AG09319 (cell line): ENCODE results near the gene USP17L13.
"Not testable (repeated sequence)": the region's sequence is repeated elsewhere in the genome, so short reads cannot be mapped to it uniquely, and the experiment has no call there.

Experiments
- DNase-seq: peaks from one replicate; pipeline ENCODE4 v3.0.0-alpha.2; 2010; ENCODE audit warnings: low read depth; ENCODE audit errors: extremely low read depth

USP17L13 gene, protein sequence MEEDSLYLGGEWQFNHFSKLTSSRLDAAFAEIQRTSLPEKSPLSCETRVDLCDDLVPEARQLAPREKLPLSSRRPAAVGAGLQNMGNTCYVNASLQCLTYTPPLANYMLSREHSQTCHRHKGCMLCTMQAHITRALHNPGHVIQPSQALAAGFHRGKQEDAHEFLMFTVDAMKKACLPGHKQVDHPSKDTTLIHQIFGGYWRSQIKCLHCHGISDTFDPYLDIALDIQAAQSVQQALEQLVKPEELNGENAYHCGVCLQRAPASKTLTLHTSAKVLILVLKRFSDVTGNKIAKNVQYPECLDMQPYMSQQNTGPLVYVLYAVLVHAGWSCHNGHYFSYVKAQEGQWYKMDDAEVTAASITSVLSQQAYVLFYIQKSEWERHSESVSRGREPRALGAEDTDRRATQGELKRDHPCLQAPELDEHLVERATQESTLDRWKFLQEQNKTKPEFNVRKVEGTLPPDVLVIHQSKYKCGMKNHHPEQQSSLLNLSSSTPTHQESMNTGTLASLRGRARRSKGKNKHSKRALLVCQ

GRCh38 chr4:9224596-9224995, at the start of gene USP17L13:
USP17L13 (plus strand) TSS chr4:9224896; CDS start chr4:9224896, 0 bp downstream.
- not testable (repeated sequence) for DNase-seq

DNA sequence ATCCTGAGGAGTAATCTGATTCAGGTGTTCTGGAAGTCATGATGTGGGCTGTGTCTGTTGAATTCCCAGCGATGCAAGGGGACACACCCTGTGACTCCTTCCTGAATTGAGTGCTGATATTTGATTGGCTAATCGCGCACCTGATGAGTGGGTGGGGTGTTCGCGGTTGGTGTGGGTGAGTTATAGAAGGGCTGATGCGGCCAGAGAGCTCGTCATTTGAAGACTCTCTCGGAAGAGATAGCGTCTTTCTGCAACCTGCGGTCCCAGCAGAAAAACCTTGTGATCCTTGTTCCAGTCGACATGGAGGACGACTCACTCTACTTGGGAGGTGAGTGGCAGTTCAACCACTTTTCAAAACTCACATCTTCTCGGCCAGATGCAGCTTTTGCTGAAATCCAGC, 14.3 kb upstream of the USP17L13 start, which contains the start of gene USP17L10:
TSS of gene USP17L10 (plus strand) at position 301 of the 400 bp plus-strand sequence. CDS start at position 301, 0 bp downstream.
- DNase-seq: not testable (repeated sequence)

DNA sequence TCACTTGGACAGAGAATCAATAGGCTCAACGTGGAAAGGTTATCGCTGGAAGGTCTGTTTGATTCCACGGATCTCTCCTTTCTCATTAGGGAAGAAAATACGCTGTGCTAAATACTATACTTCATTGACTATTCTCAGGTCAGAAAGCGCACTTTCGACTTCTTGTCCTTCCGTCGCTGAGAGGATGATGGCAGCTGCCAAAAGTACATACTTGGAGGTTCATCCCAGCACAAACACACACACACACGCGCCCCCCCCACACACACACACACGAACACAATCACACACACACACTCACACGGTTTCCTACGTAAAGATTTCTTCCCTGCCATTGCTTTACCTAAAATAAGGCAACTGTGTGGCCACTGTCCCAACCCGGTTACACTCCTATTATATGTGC, 10.0 kb upstream of the USP17L13 start:
- not testable (repeated sequence) for DNase-seq

DNA sequence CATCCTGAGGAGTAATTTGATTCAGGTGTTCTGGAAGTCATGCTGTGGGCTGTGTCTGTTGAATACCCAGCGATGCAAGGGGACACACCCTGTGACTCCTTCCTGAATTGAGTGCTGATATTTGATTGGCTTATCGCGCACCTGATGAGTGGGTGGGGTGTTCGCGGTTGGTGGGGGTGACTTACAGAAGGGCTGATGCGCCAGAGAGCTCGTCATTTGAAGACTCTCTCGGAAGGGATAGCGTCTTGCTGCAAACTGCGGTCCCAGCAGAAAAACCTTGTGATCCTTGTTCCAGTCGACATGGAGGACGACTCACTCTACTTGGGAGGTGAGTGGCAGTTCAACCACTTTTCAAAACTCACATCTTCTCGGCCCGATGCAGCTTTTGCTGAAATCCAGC, 9.6 kb upstream of the USP17L13 start, which contains the start of gene USP17L11:
TSS of gene USP17L11 (plus strand) at position 301 of the 400 bp plus-strand sequence. CDS start at position 301, 0 bp downstream.
- DNase-seq: not testable (repeated sequence)

GRCh38 chr4:9219852-9220251, 4.8 kb upstream of the USP17L13 start, which contains the start of gene USP17L12:
USP17L12 (plus strand) TSS chr4:9220152; CDS start chr4:9220152, 0 bp downstream.
- DNase-seq: not testable (repeated sequence)

GRCh38 chr4:9230249-9230648, 5.6 kb downstream of the USP17L13 start:
- not testable (repeated sequence) for DNase-seq

DNA sequence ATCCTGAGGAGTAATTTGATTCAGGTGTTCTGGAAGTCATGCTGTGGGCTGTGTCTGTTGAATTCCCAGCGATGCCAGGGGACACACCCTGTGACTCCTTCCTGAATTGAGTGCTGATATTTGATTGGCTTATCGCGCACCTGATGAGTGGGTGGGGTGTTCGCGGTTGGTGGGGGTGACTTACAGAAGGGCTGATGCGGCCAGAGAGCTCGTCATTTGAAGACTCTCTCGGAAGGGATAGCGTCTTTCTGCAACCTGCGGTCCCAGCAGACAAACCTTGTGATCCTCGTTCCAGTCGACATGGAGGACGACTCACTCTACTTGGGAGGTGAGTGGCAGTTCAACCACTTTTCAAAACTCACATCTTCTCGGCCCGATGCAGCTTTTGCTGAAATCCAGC, 9.4 kb downstream of the USP17L13 start, which contains the start of gene USP17L15:
TSS of gene USP17L15 (plus strand) at position 301 of the 400 bp plus-strand sequence. CDS start at position 301, 0 bp downstream.
- DNase-seq: not testable (repeated sequence)

DNA sequence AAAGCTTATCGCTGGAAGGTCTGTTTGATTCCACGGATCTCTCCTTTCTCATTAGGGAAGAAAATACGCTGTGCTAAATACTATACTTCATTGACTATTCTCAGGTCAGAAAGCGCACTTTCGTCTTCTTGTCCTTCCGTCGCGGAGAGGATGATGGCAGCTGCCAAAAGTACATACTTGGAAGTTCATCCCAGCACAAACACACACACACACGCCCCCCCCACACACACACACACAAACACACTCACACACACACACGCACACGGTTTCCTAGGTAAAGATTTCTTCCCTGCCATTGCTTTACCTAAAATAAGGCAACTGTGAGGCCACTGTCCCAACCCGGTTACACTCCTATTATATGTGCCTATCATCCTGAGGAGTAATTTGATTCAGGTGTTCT, 13.8 kb downstream of the USP17L13 start:
- DNase-seq: not testable (repeated sequence)

DNA sequence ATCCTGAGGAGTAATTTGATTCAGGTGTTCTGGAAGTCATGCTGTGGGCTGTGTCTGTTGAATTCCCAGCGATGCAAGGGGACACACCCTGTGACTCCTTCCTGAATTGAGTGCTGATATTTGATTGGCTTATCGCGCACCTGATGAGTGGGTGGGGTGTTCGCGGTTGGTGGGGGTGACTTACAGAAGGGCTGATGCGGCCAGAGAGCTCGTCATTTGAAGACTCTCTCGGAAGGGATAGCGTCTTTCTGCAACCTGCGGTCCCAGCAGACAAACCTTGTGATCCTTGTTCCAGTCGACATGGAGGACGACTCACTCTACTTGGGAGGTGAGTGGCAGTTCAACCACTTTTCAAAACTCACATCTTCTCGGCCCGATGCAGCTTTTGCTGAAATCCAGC, 18.9 kb downstream of the USP17L13 start, which contains the start of gene USP17L17:
TSS of gene USP17L17 (plus strand) at position 301 of the 400 bp plus-strand sequence. CDS start at position 301, 0 bp downstream.
- not testable (repeated sequence) for DNase-seq

DNA sequence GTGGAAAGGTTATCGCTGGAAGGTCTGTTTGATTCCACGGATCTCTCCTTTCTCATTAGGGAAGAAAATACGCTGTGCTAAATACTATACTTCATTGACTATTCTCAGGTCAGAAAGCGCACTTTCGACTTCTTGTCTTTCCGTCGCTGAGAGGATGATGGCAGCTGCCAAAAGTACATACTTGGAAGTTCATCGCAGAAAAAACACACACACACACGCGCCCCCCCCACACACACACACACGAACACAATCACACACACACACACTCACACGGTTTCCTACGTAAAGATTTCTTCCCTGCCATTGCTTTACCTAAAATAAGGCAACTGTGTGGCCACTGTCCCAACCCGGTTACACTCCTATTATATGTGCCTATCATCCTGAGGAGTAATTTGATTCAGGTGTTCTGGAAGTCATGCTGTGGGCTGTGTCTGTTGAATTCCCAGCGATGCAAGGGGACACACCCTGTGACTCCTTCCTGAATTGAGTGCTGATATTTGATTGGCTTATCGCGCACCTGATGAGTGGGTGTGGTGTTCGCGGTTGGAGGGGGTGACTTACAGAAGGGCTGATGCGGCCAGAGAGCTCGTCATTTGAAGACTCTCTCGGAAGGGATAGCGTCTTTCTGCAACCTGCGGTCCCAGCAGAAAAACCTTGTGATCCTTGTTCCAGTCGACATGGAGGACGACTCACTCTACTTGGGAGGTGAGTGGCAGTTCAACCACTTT, 23.4 kb downstream of the USP17L13 start, which contains the start of gene USP17L18:
TSS of gene USP17L18 (plus strand) at position 678 of the 728 bp plus-strand sequence. CDS start at position 678, 0 bp downstream.
- not testable (repeated sequence) for DNase-seq

DNA sequence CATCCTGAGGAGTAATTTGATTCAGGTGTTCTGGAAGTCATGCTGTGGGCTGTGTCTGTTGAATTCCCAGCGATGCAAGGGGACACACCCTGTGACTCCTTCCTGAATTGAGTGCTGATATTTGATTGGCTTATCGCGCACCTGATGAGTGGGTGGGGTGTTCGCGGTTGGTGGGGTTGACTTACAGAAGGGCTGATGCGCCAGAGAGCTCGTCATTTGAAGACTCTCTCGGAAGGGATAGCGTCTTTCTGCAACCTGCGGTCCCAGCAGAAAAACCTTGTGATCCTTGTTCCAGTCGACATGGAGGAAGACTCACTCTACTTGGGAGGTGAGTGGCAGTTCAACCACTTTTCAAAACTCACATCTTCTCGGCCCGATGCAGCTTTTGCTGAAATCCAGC, 28.4 kb downstream of the USP17L13 start, which contains the start of gene USP17L19:
TSS of gene USP17L19 (plus strand) at position 301 of the 400 bp plus-strand sequence. CDS start at position 301, 0 bp downstream.
- not testable (repeated sequence) for DNase-seq

DNA sequence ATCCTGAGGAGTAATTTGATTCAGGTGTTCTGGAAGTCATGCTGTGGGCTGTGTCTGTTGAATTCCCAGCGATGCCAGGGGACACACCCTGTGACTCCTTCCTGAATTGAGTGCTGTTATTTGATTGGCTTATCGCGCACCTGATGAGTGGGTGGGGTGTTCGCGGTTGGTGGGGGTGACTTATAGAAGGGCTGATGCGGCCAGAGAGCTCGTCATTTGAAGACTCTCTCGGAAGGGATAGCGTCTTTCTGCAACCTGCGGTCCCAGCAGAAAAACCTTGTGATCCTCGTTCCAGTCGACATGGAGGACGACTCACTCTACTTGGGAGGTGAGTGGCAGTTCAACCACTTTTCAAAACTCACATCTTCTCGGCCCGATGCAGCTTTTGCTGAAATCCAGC, 33.1 kb downstream of the USP17L13 start, which contains the start of gene USP17L20:
TSS of gene USP17L20 (plus strand) at position 301 of the 400 bp plus-strand sequence. CDS start at position 301, 0 bp downstream.
- DNase-seq: not testable (repeated sequence)

GRCh38 chr4:9262572-9262971, 37.9 kb downstream of the USP17L13 start, which contains the start of gene USP17L21:
USP17L21 (plus strand) TSS chr4:9262872; CDS start chr4:9262872, 0 bp downstream.
- DNase-seq: not testable (repeated sequence)

DNA sequence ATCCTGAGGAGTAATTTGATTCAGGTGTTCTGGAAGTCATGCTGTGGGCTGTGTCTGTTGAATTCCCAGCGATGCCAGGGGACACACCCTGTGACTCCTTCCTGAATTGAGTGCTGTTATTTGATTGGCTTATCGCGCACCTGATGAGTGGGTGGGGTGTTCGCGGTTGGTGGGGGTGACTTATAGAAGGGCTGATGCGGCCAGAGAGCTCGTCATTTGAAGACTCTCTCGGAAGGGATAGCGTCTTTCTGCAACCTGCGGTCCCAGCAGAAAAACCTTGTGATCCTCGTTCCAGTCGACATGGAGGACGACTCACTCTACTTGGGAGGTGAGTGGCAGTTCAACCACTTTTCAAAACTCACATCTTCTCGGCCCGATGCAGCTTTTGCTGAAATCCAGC, 42.6 kb downstream of the USP17L13 start, which contains the start of gene USP17L22:
TSS of gene USP17L22 (plus strand) at position 301 of the 400 bp plus-strand sequence. CDS start at position 301, 0 bp downstream.
- not testable (repeated sequence) for DNase-seq

DNA sequence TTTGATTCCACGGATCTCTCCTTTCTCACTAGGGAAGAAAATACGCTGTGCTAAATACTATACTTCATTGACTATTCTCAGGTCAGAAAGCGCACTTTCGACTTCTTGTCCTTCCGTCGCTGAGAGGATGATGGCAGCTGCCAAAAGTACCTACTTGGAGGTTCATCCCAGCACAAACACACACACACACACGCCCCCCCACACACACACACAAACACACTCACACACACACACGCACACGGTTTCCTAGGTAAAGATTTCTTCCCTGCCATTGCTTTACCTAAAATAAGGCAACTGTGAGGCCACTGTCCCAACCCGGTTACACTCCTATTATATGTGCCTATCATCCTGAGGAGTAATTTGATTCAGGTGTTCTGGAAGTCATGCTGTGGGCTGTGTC, 47.0 kb downstream of the USP17L13 start:
- DNase-seq: not testable (repeated sequence)
